T follicular helper cell (primary cell): Measurements from ENCODE around the gene BGN.

Experiments used
- DNase-seq: peaks from one replicate; pipeline ENCODE4 v3.0.0-alpha.2; 2020; ENCODE audit warnings: low read depth

Gene BGN

DNA sequence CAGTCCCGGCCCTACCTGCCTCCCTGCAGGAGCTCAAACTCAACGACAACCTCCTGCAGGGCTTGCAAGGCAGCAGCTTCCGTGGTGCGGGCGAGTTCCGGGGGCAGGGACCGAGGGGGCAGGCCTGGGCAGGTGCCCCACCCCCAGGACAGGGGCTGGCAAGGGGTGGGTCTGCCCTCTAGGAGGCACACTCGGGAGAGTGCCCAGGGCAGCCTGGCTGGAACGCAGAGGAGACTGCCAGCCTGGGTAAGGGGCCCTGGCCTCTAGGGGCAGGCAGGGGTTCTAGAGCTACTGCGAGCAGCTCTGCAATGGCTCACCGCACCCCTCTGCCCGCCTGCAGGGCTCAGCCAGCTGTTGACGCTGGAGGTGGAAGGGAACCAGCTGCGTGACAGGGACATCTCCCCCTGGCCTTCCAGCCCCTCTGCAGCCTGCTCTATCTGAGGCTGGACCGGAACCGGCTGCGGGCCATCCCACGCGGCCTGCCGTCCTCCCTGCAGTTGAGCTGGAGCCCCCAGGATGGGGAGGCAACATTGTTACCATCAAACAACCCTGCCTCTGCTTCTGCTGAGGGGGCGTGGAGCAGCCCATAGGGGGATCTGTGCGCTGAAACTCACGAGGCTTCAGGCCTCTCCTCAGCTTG is 12.3 kb upstream of the BGN start:
- DNase-seq, result no peak

DNA sequence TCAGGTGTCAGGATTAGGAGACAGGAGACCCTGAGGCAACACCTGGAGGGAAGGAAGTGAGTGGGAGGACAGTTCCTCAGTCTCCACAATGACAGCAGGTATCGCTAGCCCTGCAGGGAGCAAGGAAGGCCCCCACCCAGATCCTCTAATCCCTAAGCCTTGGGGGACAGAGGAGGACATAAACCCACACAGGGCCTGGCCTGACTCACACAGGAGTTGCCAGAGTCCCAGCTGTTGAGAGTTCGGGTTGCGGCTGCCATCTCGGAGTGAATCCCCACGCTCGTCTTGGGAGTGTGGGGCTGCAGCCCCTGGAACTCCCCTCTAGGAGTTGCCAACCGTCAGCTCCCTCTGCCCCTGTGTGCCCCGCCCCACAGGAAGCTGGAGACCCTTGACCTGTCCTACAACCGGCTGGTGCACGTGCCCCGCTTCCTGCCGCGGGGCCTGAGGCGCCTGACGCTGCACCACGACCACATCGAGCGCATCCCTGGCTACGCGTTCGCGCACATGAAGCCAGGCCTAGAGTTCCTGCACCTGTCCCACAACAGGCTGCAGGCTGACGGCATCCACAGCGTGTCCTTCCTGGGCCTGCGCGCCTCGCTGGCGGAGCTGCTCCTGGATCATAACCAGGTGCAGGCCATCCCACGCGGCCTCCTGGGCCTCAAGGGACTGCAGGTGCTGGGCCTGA is 9.2 kb upstream of the BGN start:
- DNase-seq, result no peak

DNA sequence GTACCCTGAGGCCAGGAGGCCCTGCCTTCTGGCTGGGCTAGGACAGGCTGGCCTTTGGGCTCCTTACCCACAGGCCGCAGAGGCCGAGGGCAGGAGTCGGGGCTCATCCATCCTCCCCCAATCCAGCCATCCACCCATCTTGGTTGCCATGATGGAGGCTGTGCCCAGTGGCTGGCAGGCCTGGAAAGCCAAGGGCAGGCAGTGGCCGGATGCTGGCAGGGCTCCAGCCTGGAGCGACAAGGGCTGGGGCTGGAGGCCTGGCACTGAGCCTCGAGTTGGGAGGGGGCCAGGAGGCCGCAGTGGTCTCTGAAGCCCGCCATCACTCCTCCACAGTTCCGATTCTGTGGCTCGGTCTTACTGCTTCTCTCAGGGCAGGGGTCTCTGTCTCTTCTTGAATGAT is 8.6 kb upstream of the BGN start:
- DNase-seq, result no peak

DNA sequence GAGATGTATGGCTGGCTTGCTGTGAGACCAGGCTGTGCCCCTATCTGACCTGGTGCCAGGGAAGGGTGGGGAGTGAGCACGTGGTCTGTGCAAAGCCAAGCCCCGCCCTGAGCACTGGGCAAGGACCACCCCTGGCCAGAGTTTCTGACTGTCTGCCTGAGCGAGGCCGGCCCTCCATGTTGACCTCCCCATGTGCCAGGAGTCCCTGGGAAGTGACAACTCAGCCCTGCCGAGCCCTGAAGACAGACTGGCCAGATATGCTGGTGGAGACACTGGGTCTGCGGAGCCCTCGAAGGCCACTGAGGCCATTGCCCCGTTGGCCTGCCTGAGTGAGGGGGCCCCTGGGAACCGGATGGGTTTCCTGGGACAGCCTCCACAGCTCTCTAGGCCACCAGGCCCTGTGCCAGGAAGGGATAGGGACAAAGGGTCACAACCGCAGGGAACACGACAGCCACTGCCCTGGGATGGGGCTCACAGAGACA is 7.1 kb upstream of the BGN start:
- no peak for DNase-seq

DNA sequence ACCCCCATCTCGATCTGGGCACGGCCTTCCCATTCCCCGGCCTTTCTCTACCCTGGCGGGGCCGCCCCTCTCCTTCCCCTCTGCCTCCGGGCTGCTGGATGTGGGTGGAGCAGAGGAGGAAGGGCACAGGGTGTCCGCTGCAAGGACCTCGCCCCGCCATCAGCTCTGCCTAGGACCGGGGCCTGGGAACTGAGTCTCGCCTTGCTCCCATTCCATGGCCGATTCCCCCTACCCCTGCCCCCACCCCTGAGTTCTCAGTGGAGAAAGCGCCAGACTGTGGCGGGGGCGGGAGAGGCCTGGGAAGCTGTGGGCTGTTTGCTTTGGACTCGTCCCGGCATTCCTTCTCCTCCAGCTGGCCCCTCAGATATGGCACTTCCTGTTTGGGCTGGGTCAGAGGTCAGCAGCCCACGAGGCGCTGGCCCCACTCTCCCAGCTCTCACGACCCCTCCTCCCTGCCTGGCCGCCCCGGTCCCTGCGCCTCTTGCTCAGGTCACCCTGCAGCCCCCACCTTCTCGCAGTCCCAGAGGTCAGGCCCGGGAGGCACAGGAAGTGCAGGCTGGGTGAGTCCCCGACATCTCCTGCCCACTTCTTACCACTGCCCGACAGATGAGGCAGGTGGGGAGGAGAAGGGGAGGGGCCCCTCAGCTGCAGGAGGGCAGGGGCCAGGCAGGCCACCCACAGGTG is 6.4 kb upstream of the BGN start:
- no peak for DNase-seq

DNA sequence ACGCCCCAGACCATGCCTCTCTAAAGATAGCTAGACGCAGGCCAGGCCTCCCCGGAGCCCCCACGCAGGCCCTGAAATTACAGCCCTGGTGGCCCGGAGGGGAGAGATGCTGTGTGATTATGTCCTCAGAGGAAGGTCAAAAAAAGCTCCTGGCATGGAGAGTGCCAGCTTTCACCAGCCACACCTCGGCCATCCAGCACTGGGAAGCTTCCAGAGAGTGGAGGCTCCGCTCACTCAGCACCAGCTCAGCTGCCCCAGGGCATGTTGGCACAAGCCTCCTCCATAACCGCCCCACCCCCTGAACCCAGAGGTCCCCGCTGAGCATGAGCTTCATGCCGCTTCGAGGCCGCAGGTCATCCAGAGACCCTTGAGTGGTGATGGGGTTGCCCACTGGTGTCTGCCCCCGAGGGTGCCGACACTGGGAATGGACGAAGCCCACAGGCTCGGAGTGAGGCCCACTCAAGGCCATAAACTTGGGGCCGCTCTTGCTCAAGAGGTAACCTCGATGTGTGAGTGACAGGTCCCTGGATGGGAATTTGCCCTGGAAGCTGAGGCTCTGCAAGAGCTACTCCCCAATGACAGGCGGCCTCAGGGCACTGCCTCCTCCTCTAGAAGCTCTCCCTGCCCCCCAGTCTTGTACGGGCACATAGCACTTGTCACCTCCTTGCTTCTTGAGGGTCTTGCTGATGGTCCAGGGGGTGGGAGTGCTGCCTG is 4.4 kb upstream of the BGN start:
- DNase-seq, result no peak

- no peak for DNase-seq
Measured at GRCh38 chrX:153491351-153491914, 3.3 kb upstream of the BGN start.

DNA sequence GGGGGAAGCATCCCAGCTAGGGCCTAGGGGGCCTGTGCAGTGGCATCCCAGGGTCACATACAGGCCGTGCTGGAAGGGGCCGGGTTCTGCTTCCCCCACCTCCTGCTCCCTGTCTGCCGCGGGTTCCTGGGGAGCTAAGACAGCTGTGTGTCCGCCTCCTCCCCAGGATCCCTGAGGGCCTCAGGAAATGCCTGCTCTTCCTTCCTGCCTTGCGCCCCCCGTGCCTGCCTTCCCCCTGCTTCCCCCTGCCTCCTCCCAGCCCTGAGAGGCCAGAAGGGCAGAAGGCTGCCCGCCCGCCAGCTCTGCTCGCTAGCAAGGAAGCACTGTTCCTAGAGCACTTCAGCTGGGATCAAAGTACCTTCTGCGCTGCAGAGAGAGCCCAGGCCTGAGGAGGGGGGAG is 2.9 kb upstream of the BGN start:
- DNase-seq, result no peak

GRCh38 chrX:153492543-153492942 is 2.2 kb upstream of the BGN start:
- no peak for DNase-seq

- no peak for DNase-seq
Measured at GRCh38 chrX:153493085-153493484, 1.7 kb upstream of the BGN start.

DNA sequence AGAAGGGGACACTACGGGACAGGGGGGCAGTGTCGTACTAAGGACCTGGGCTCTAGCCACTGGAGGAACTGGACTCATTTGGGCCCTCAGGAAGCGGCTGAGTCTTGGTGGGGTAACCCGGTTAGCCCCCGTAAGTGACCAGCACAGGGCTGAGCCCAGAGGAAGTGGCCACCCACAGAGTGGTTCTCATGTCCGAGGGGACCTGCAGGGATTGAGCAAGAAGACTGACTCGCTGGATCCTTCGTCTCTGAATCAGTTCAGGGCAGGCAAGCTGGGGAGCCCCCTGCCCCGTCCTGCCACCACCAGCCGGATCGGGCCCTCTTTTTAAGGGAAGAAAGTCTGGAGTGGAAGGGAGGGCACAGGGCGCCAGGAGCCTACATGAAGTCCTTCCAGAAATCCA is 719 bp upstream of the BGN start:
- no peak for DNase-seq

DNA sequence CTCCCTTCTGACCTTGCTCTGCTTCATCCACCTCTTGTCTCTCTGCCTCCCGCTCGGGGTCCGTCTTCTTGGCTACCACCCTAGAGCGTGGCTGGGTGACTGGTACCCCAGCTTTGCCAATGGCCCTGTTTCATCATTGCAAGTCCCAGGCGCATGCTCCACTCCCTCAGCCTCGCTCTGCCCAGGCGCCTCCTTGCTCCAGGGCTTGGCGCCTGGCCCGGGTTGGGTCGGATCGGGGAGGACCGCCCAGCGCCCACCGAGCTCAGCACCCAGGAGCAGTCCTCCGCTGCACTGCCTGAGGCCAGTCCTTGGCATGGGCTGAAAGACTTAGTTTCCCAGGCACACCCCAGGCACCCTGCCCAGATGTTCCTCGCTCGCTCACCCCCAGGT is 577 bp downstream of the BGN start:
- no peak for DNase-seq

GRCh38 chrX:153495903-153496589 is 1.3 kb downstream of the BGN start:
- no peak for DNase-seq

DNA sequence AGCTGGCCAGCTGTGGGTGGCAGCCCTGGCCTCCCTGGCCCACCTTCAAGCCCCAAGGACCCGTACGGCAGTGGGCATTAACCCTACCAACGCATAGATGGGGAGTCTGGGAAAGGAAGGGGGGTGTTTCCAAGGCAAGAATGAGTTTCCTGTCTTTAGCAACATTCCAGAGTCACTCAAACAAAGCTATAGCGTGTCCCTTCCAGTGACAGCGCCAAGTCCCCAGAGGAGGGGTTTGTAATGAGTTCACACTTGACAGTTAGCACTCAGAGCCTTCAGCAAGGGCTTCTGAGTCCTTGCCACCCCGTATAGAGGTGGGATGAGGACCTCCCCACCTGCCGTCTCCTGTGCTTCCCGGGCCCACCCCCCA is 1.8 kb downstream of the BGN start:
- no peak for DNase-seq

DNA sequence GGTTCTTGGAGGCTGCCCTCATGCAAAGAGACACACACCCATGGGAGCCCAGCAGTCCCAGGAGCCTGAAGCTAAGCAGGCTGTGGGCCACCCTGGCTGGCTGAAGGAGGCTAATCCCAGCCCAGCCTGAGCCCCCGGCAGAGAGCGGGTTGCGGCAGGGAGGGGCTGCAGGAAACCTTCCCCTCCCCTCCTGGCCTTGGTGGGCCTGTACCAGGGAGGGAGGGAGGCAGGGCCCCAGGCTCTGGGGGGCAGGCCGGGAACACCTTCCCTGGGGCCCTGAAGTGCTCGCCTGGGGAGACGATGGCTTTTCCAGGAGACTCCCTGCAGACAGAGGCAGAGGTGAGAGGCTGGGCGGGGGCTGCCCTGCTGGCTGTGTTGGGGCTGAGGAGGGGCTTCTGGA is 3.7 kb downstream of the BGN start:
- DNase-seq, result no peak

- DNase-seq, result no peak
Measured at GRCh38 chrX:153499341-153499740, 4.6 kb downstream of the BGN start.

DNA sequence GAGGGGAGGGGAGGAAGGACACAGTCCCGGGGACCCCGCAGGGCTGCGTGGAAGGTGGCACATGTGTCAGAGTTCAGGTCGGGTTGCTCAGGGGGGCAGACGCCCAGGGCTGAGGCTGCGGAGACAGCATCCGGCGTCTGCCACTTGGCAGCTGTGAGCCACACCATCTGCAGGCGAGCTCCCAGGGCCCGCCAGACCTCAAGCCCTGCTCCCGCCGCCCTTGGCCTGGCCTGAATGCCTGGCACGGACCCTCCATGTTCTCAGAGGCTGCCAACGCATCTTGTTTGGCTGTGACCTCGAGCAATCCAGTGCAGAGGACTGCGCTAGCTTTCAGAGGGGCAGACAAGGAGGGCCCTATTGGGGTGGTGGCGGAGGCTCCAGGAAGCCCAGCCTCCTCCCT is 5.1 kb downstream of the BGN start:
- DNase-seq, result no peak

DNA sequence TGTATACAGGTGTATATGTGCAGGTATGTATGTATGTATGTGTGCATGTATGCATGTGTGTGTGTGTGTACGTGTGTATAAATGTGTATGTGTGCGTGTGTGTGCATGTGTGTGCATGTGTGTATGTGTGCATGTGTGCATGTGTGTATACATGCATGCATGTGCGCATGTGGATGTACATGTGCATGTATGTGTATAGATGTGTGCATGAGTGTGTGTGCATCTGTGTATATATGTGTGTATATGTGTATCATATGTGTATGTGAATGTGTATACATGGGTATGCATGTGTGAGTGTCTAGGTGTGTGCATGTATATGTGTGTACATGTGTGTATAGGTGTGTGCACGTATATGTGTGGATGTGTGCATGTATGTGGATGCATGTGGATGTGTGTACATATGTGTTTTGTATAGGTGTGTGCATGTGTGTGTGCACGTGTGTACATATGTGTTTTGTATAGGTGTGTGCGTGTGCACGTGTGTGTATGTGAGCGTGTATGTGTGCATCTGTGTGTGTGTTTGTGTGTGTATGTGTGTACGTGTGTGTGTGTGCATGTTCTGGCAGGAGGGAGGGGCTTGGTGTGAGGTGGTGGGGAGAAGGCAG is 6.0 kb downstream of the BGN start:
- DNase-seq, result no peak

- DNase-seq, result no peak
Measured at GRCh38 chrX:153501530-153501929, 6.8 kb downstream of the BGN start.

- DNase-seq, result no peak
Measured at GRCh38 chrX:153502131-153502530, 7.4 kb downstream of the BGN start.

GRCh38 chrX:153502796-153503195 is 8.0 kb downstream of the BGN start:
- DNase-seq, result no peak
